Measurements from ENCODE around the gene MTCL1.

Gene MTCL1

DNA sequence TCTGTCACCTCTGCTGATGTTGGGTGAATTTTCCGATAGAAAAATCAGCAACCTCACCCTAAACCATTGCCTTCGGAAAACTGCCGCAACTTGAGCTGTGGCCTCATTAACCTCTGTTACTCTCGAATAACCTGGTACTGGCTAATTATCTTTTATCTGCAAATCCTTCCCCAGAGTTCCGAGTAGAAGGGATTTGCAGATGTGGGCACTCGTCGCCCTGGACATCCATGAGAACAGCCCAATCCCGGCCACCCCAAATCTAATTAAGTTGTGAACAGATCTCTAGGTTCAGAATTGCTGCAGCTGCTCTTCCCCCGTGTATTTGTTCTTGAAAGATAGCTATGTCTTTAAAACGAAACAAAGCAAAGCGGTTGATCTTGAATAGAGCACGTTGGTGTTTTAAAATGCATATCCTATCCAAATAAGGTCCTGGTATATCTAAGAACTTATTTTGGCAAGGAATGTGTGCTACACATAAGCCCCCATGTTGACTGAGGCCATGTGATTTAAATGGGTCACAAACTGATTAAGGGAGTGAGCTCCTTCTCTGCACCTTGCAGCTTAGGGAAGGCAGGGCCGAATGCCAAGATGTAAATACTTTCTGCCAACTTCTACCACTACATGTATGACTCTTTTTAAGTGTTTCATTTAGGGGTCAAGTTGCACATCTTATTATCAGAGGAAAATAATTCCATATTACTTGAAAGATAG is 88.2 kb downstream of the MTCL1 start:
- DNase-seq (ENCODE audit: low read depth): no peak

GRCh38 chr18:8794156-8794933 is 89.0 kb downstream of the MTCL1 start:
- DNase-seq (ENCODE audit: low read depth): no peak

DNA sequence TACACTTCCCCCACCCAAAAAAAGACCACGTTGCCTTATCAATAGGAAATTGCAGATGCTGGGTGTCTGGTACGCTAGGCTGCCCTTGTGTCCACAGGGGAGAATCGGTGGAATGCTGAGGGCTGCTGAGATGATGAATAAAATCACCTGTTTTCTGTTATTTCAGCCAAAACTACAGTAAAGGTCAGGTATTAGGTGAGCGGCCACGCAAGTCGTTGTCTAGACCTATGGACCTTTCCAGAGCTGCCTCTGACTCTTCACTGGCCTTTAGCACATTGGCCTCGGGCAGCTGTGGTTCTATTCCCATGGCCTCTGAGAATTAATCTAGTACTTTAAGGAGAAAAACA is 89.6 kb downstream of the MTCL1 start:
- no peak for DNase-seq (ENCODE audit: low read depth)

DNA sequence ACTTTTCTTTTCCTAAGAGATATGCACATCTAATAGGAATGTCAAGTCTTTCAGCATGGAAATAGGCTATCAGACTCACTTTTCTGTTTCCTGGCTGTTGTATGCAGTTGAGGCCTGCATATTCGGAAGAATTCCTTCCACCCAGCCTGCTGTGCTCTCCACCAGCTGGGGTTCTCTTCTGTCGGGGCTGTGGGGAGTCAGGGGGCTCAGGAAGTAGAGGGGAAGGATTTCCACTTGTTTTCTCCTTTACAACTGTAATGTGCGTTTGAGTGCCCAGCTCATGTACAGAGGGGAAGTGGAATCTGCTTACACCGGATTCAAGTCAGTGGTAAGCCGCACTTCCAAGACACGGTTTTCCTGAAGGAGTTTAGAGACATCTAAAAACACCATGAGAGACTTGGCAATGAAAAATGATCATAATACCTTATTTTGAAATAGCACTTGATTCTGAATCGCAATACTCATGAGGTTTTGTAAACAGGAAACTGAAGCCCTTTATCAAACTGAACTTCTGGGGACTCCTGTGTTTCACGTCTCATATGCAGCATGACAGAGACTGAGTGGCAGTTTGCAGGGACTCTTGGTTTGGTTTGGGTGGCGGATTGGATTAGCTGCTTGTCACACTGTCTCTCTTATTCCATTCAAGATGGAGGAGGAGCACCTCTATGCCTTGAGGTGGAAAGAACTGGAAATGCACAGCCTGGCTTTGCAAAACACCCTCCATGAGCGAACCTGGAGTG is 90.4 kb downstream of the MTCL1 start:
- DNase-seq (ENCODE audit: low read depth): no peak

DNA sequence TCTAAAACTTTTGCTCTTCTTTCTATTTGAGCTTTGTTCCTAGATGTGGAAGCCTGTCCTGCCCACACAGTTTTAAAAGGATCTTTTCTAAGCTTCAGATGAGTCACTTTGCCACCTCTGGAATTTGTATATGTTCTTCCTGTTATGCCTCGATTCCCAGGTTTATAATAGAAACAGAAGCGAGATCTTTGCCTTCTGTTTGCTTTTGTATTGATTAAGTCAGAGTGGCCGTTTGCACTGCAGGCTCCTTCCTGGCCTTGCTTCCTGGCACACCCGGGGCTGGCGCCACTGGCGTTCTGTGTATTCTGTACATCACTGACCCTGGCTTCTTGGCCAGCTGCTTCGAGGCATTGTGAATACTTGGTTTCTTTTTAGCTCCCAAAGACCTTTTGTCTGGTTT is 91.8 kb downstream of the MTCL1 start:
- DNase-seq (ENCODE audit: low read depth): no peak

DNA sequence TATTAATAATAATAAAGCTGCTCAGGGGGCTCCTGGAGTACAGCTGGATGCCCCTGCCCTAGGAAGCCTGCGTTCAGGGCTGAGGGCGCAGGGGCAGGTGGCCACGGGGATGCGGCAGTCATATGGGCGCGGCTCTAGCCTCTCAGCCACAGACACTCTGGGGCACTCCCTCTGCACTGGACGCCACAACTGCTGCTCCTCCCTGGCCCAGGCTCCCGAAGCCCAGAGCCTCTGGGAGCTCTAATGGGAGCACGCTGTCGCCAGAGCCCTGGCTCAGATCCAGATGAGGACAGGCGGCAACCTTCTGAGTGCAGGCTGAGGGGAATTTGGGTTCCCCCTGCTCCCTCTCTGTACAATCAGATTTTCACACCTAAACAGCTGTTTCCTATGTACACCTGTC is 93.6 kb downstream of the MTCL1 start:
- no peak for DNase-seq (ENCODE audit: low read depth)

DNA sequence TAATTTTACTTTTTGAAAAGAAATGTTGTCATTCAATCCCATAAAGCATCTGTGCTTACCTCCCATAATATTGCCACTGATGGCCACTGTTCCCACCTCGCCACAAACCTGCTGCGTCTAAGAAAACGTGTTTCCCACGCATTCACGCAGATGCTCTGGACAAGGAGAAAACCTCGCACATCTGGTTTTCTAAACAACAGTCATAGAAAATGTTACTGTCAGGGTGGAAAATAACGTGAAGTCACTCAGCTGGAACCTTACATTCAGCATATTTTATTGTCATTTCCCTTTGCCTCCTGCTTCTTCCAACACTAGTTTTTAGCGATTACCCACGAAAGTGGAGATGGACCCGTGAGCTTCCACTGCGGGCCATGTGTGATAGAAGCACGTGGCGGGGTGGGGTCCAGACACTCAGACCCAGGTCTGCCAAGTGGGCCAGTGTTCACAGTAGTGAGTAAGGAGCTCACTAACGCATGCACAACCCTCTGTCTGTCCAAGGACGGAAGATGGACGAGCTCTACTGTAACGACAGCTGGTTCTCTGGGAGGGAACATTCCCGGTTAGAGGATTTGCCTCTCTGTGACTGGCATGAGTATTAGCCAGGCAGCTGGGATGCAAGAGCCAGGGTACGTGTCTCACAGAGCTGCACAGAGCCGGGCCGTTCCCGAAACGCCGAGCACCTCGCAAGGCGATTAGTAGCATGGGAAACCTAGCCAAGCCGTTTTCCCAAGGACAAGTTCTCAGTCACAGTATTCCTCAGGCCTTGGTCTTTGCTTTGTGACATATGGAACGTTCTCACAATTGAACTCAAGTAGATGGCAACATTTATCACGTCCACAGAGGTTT is 94.5 kb downstream of the MTCL1 start:
- DNase-seq (ENCODE audit: low read depth): no peak

DNA sequence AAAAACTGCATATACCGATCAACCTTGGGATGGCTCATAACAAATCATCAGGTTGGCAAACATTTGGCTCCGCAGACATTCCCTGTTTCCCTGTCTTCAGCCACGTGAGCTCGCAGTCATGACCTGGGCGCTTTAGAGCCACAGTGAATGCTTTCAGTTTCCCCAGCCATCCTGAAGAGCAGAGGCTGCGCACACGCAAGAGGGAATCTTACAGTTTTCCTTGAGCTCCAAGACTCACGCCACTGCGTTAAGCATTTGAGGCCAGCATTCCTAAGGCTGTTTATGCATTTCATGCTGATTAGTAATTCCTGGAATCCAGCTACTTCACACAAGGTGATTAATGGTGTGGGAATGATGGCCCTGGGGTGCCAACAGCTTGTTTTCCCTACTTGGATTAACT is 95.1 kb downstream of the MTCL1 start:
- no peak for DNase-seq (ENCODE audit: low read depth)

GRCh38 chr18:8800876-8801262 is 95.5 kb downstream of the MTCL1 start:
- DNase-seq (ENCODE audit: low read depth): no peak

DNA sequence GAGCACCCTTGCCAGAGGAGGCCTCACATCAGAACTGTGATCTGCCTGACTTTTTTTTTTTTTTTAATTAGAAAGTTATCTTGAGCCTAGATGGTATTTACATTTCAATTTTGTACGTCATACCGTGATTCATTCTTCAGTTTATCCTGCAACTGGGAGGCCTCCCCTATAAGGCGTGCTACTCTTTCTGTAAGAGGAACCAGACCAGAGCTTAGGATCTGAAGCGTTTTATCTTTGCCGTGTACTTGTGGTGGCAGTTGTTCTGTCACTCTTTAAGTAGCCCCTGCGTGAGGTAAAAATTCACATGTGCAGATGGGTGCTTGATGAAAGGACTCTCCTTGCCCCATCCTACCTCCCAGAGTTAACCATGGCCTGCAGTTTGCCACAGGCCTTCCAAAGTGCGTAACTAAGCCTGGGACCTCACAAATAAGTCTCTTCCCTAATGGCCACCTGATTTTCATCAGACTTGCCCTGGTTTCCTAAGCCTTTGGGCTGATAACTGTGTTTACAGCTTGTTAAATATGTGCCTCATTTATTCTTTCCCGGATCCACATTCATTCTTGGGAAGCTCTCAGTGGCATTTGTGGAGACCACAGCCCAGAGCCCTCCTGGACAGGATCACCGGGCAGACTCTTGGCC is 96.0 kb downstream of the MTCL1 start:
- DNase-seq (ENCODE audit: low read depth): no peak

GRCh38 chr18:8802017-8802672 is 96.8 kb downstream of the MTCL1 start:
- DNase-seq (ENCODE audit: low read depth): no peak

- no peak for DNase-seq (ENCODE audit: low read depth)
Observed at GRCh38 chr18:8803063-8803795, 97.9 kb downstream of the MTCL1 start.

- DNase-seq (ENCODE audit: low read depth): no peak
Observed at GRCh38 chr18:8803957-8804356, 98.6 kb downstream of the MTCL1 start.

DNA sequence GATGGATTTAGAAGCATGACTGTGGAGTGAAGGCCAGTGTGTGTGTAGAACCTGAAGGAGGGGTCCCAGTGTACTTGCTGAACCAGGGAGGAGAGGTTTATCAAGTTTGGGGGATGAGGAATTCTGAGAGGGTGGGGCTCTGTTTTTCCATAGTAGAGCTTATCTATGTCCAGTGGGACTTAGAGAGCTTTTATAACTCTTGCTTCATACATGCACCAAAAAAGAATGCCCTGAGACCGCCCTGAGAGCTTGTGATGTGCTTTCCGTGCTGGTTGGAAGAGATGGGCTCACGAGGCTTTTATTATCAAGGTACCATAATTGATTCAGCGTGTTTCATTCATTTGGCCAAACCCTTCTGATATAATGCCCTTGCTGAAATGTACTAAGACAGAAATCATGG is 100.2 kb downstream of the MTCL1 start:
- no peak for DNase-seq (ENCODE audit: low read depth)

DNA sequence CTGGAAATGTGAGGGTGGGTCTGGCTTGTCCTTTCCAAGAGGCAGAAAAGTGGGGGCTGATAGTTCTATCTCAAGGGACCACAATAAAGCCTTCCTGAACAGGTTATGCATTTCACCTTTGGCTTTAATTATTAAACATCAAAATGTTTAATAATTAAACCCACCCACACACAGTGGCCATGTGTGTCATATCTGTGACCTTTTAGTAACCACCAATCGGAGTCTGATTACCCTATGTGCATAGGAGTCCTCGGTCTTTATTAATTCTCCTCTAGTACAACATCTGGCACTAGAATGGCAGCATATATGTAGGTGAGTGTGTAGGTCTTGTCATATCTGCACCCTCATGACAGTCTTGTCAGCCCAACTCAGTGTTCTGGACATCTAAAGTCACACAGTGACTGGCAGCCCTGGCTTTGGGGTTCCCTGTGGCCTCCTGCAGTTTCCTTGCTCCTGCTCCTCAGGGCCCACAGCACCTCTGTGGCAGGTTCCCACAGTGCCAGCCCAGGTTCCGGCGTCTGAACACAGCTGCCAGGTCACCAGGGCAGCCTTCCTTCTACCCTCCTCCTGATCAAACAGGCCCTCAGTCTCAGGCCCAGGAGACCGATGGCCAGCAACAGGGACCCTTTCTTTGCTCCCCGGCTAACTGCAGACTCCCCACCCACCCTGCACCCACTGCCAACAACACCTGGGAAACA is 100.9 kb downstream of the MTCL1 start:
- no peak for DNase-seq (ENCODE audit: low read depth)

DNA sequence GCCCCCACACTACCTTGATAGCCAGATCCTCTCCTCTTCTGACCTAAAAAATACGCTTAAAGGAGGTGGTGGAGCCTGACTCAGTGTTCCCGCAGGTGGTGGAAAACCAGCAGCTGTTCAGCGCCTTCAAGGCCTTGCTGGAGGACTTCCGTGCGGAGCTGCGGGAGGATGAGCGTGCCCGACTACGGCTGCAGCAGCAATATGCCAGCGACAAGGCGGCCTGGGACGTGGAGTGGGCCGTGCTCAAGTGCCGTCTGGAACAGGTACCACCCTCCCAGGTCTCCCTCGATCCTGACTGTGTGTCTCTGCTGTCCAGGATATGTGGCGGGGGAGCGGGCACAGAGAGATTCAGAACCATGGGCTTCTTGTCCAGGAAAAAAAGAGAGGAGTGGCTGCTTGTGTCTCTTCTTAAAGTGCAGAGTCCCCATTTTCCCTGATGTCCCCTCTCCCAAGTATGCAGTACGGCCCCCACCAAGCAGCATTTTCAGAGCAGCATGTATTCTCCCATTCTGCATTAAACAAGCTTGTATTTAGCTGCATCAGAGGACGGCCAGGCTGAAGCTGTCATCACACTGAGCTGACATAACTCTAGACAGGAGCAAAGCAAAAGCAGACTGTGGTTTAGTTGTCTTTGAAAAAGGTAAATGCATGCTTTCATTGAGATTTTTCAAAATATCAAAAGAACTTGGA is 101.6 kb downstream of the MTCL1 start:
- no peak for DNase-seq (ENCODE audit: low read depth)

DNA sequence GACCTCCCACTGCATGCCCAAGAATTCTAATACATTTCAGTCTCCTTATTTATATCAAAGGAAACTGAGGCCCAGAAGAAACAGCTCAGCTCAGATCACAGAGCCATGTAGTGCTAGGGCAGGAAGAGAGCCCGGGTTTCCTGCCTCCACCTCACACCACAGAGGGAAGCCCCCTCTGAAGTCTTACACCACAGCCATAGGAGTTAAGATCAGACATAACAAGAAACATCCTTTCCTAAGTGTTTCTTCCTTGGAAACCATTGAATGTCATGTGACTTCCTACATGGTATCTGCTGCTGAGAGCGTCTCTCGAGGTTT is 102.1 kb downstream of the MTCL1 start:
- no peak for DNase-seq (ENCODE audit: low read depth)

DNA sequence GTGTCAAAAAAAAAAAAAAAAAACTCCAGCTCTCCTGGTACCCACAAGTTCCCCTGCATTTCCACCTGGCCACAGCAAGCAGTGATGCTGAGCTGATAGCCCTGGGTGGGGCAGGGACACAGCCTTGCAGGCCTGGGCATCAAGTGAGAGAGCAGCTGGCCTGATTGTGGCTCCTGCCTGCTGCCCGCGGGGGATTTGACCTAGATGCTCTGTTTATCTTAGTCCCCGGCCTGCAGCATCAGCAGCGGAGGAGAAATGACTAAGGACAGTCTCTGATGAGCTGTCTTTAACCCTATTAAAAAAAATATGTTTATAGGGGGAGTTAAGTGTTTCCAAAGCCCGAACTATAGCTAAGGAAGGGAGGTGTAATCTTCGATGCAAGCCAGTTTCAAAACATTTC is 102.6 kb downstream of the MTCL1 start:
- DNase-seq (ENCODE audit: low read depth): no peak

DNA sequence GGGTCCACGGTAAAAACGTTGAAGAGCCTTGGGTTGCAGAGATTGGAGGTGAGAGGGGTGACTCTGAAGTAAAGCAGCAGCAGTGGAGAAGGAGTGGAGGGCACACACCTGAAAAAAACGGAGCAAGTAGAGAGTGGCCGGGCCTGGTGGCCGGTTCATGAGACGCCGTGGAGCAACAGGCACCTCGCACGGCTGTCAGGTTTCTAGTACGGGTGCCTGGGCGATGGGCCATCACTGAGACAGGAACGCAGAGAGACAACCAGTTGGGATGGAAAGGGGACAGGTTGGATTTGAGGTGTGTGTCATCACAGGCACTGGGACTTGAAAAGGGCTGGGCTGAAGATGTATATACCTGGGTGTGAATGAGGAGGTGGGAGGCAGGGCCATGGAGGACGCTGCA is 104.2 kb downstream of the MTCL1 start:
- no peak for DNase-seq (ENCODE audit: low read depth)

DNA sequence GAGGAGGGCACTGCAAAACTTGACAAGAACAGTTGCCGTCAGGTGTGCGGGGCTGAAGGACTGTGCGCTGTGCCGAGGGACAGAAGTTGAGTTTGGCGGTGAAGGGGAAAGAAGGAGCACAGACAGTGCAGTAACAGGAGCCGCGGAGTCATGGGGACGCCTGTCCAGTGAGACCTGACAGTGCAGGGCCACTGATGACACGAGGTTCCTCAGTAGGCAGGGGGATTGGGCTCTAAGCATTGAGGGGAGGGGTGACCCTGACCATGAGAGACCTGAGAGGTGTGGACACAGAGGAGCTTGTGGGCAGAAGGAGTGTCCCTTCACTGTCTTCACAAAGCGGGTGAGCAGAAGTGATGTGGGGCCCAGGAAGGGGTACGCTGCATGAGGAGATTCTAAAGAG is 104.8 kb downstream of the MTCL1 start:
- DNase-seq (ENCODE audit: low read depth): no peak
